ENCODE results near the gene POTEJ. TPM values are rescaled to one million over a fixed set of nuclear protein-coding genes. Genes with fewer than 3 reads are reported as not detected.

POTEJ gene
- total RNA-seq: not detected in 2 replicates

GRCh38 chr2:130611140-130611539, at the start of gene POTEJ:
Gene POTEJ, plus strand, starts transcription at chr2:130611440. Its CDS starts 93 bp downstream, at chr2:130611533.

GRCh38 chr2:130599393-130599792, 11.8 kb upstream of the POTEJ start, which contains the start of gene CFC1:
Gene CFC1, minus strand, starts transcription at chr2:130599575. Its CDS starts 288 bp downstream, at chr2:130599287.

Small RNA genes lying within 50 kb of the gene (small RNA-seq; reads per million reads assigned to genes)
- not detected for gene RF00017
- gene RNU6-848P: not detected

Other genes starting within 250 kb of the POTEJ start
- 0.07 and 0.66 TPM in 2 replicates for gene POTEI, start 102.1 kb upstream of the POTEJ start, total RNA-seq
- not detected in 2 replicates for gene CFC1B, start 90.2 kb upstream of the POTEJ start, total RNA-seq
- gene CFC1, start 11.9 kb upstream of the POTEJ start, total RNA-seq: not detected in 2 replicates
- not detected in 2 replicates for gene GPR148, start 117.6 kb downstream of the POTEJ start, total RNA-seq
- not detected in 2 replicates for gene AMER3, start 144.1 kb downstream of the POTEJ start, total RNA-seq
- under 0.01 TPM in 1 of 2 replicates, not detected in the other for gene ARHGEF4, start 225.5 kb downstream of the POTEJ start, total RNA-seq

Data from thoracic aorta endothelial cell (primary cell).